ENCODE data around the gene GSKIP. TPM values are rescaled to one million over a fixed set of nuclear protein-coding genes. Genes with fewer than 3 reads are reported as not detected.

Gene GSKIP
- total RNA-seq, 1 donor from 2014 or later, result 15.6 TPM

DNA sequence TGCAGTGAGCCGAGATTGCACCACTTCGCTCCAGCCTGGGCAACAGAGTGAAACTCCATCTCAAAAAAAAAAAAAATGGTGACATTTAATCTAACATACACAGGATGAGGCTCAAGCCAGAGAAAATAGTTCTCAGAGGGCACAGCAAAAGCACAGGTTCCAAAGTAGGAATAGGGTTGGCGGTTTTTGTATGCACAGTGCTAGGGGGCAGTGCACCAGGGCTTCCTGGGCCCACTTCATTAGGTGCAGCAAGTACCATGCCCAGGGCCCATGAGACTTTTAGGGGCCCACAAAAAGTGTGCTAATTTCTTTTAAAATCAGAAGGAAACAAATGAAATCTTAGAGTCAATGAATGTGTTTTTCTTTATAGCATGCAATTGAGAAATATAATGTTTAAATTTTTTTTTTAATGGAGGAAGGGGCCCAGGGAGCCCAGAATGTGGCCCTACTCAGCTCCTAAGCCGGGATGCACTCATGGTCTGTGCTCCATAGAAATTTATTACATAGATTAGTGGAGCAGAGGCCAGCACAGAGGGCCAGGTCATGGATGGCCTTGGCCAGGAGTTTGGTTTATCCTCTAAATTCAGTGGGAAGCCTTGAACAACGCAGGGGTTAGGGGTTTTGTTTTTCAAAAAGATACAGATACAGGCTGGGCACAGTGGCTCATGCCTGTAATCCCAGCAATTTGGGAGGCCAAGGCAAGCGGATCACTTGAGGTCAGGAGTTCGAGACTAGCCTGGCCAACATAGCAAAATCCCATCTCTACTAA, 30.9 kb downstream of the GSKIP start:
- Mint-ChIP-seq H3K4me3 (ENCODE audit: unreplicated experiment) (no peak overlapping the region), H3K36me3 (ENCODE audit: unreplicated experiment) (no peaks in the 10 kb centered on the region), H3K9me3 (ENCODE audit: unreplicated experiment) (no peaks in the 10 kb centered on the region), H3K27ac (ENCODE audit: unreplicated experiment) (no peak overlapping the region), H3K27me3 (ENCODE audit: unreplicated experiment) (peaks cover 12% of the 10 kb centered on the region), H3K4me1 (ENCODE audit: unreplicated experiment) (peaks cover 11% of the 10 kb centered on the region)
- TF ChIP-seq, protein P1, sequence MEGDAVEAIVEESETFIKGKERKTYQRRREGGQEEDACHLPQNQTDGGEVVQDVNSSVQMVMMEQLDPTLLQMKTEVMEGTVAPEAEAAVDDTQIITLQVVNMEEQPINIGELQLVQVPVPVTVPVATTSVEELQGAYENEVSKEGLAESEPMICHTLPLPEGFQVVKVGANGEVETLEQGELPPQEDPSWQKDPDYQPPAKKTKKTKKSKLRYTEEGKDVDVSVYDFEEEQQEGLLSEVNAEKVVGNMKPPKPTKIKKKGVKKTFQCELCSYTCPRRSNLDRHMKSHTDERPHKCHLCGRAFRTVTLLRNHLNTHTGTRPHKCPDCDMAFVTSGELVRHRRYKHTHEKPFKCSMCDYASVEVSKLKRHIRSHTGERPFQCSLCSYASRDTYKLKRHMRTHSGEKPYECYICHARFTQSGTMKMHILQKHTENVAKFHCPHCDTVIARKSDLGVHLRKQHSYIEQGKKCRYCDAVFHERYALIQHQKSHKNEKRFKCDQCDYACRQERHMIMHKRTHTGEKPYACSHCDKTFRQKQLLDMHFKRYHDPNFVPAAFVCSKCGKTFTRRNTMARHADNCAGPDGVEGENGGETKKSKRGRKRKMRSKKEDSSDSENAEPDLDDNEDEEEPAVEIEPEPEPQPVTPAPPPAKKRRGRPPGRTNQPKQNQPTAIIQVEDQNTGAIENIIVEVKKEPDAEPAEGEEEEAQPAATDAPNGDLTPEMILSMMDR (IDR thresholded peaks at IDR 0.05), result no peak
- DNase-seq (ENCODE audit: extremely low spot score, unreplicated experiment), result no peak

DNA sequence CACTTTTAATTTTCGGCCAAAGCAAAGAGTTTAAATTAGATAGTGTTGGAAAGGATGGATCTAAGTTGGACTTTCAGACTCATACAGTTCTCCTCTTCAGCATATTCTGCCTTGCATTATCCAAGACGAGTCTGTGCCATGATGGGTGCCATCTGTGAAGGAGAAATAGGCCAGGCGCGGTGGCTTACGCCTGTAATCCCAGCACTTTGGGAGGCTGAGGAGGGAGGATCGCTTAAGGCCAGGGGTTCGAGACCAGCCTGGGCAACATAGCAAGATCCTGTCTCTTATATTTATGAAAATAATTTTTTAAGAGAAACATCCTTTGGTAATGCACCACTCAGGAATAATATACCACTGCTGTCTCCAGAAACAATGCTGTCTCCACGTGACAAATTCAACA, 35.1 kb downstream of the GSKIP start:
- Mint-ChIP-seq H3K9me3 (ENCODE audit: unreplicated experiment) (no peaks in the 10 kb centered on the region), H3K36me3 (ENCODE audit: unreplicated experiment) (no peaks in the 10 kb centered on the region), H3K27ac (ENCODE audit: unreplicated experiment) (no peak overlapping the region), H3K27me3 (ENCODE audit: unreplicated experiment) (peaks cover 29% of the 10 kb centered on the region), H3K4me3 (ENCODE audit: unreplicated experiment) (no peak overlapping the region), H3K4me1 (ENCODE audit: unreplicated experiment) (no peaks in the 10 kb centered on the region)
- DNase-seq (ENCODE audit: extremely low spot score, unreplicated experiment), result no peak
- TF ChIP-seq, protein P1 (IDR thresholded peaks at IDR 0.05), result no peak

DNA sequence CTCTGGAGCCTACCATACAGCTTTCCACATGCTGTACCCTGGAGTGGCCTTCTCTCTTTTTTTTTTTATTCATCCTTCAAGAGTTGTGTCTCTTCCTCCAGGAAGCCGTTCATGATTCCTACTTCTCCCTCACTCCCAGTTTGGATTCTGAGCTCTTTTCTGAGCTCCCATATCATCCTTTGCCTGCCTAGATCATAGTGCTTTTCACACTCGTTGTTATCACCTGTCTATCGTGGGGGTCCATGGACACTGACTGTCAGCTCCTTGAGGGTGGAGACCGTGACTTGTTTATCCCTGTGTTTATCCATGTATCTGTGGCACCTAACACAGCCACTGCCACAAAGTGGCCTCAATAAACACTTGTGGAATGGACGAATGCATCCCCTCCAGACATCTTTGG, 35.6 kb downstream of the GSKIP start:
- H3K27me3 Mint-ChIP-seq (ENCODE audit: unreplicated experiment), result peaks cover 29% of the 10 kb centered on the region
- H3K4me3 Mint-ChIP-seq (ENCODE audit: unreplicated experiment), result no peak overlapping the region
- TF ChIP-seq, protein P1 (IDR thresholded peaks at IDR 0.05), result no peak
- no peak overlapping the region for H3K27ac Mint-ChIP-seq (ENCODE audit: unreplicated experiment)
- H3K4me1 Mint-ChIP-seq (ENCODE audit: unreplicated experiment), result no peaks in the 10 kb centered on the region
- H3K36me3 Mint-ChIP-seq (ENCODE audit: unreplicated experiment), result no peaks in the 10 kb centered on the region
- DNase-seq (ENCODE audit: extremely low spot score, unreplicated experiment), result no peak
- H3K9me3 Mint-ChIP-seq (ENCODE audit: unreplicated experiment), result no peaks in the 10 kb centered on the region

DNA sequence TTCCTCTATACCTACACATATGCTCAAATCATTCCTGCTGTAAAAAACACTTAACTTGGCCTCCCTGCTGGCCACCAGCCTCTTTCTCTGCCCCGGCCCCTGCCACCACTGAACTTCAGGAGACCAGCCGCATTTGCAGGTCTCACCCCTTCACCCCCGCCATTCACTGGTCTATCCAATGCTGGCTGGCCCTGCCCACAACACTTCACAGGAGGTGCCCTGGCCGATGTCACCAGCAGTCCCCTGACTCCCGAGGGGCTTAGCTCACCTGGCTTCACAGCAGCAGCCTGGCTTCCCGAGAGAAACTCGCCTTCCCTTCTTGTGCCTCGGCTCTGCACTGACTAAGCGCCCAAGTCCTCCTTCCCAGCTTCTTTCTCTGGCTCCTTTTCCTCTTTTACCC, 36.1 kb downstream of the GSKIP start:
- no peak for DNase-seq (ENCODE audit: extremely low spot score, unreplicated experiment)
- Mint-ChIP-seq H3K4me1 (ENCODE audit: unreplicated experiment) (no peaks in the 10 kb centered on the region), H3K27ac (ENCODE audit: unreplicated experiment) (no peak overlapping the region), H3K27me3 (ENCODE audit: unreplicated experiment) (peaks cover 32% of the 10 kb centered on the region), H3K9me3 (ENCODE audit: unreplicated experiment) (no peaks in the 10 kb centered on the region), H3K4me3 (ENCODE audit: unreplicated experiment) (no peak overlapping the region), H3K36me3 (ENCODE audit: unreplicated experiment) (no peaks in the 10 kb centered on the region)
- TF ChIP-seq, protein P1 (IDR thresholded peaks at IDR 0.05), result no peak

DNA sequence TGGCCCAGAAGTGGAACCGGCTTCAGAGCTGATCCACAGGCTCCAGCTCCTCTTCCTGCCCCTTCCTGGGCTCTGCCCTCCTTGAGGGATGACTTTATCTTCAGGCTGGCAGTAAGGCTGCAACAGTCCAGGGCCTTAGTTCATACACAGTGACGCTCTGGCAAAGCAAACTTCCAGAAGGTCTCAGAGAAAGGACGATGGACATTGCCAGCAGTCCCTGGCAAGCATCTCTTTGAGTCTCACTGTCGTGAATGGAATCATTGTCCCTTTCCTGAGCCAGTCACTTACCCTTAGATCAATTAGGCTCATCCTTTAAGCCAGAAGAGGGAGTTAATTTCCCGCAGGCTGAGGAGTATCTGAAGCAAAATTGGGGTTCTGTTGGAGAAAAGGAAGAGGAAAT, 37.2 kb downstream of the GSKIP start:
- Mint-ChIP-seq H3K36me3 (ENCODE audit: unreplicated experiment) (no peaks in the 10 kb centered on the region), H3K4me1 (ENCODE audit: unreplicated experiment) (no peaks in the 10 kb centered on the region), H3K9me3 (ENCODE audit: unreplicated experiment) (no peaks in the 10 kb centered on the region), H3K27ac (ENCODE audit: unreplicated experiment) (no peak overlapping the region), H3K4me3 (ENCODE audit: unreplicated experiment) (no peak overlapping the region), H3K27me3 (ENCODE audit: unreplicated experiment) (peaks cover 27% of the 10 kb centered on the region)
- TF ChIP-seq, protein P1 (IDR thresholded peaks at IDR 0.05), result no peak
- no peak for DNase-seq (ENCODE audit: extremely low spot score, unreplicated experiment)
